ENCODE measurements around the gene RPL28.
A peak's percentile ranks its signal among the peaks of the same experiment; 100 is the strongest.
"Not testable (repeated sequence)": the region's sequence is repeated elsewhere in the genome, so short reads cannot be mapped to it uniquely, and the experiment has no call there.

RPL28 gene

GRCh38 chr19:55419624-55420236, 34.0 kb downstream of the RPL28 start (continued):
- no peak for TF ChIP-seq ZNF629 (tag by site-specific recombination; IDR thresholded peaks at IDR 0.05)
- TF ChIP-seq ZNF114 (tag by site-specific recombination; IDR thresholded peaks at IDR 0.05) = no peak
- no peak for TF ChIP-seq ZSCAN5A (tag by site-specific recombination; IDR thresholded peaks at IDR 0.05)
- no peak for TF ChIP-seq ZNF785 (tag by site-specific recombination; IDR thresholded peaks at IDR 0.05)
- TF ChIP-seq ZNF302 (tag by site-specific recombination; IDR thresholded peaks at IDR 0.05; ENCODE audit: low read depth) = no peak
- TF ChIP-seq ZNF366 (tag by site-specific recombination; conservative IDR thresholded peaks at IDR 0.05) = no peak
- TF ChIP-seq ZNF26 (tag by site-specific recombination; IDR thresholded peaks at IDR 0.05) = no peak
- TF ChIP-seq INSM2 (tag by site-specific recombination; IDR thresholded peaks at IDR 0.05) = no peak
- TF ChIP-seq ZBTB20 (tag by site-specific recombination; IDR thresholded peaks at IDR 0.05) = no peak
- no peak for TF ChIP-seq ZNF580 (tag by site-specific recombination; IDR thresholded peaks at IDR 0.05)
- TF ChIP-seq HOXC10 (CRISPR knock-in tag; IDR thresholded peaks at IDR 0.05) = no peak

- CTCF ChIA-PET = not testable (repeated sequence)
Observed at GRCh38 chr19:55421281-55421680, 35.5 kb downstream of the RPL28 start.

GRCh38 chr19:55423225-55424005, 37.7 kb downstream of the RPL28 start:
- Histone ChIP-seq H3K4me1 (ENCODE audit: control insufficient read depth, insufficient read depth, low read length) (no peaks in the 10 kb centered on the region), H3K36me3 (ENCODE audit: control insufficient read depth in 2 of 2, insufficient read depth in 1 of 2, low read length in 2 of 2) (no peaks in the 10 kb centered on the region), H3K4me3 (ENCODE audit: low read depth, low read length) (no peak overlapping the region), H3K9me3 (ENCODE audit: control insufficient read depth, insufficient read depth, low read depth, low read length) (no peaks in the 10 kb centered on the region), H3K27ac (ENCODE audit: extremely low read depth, low read depth, low read length) (no peak overlapping the region)
- POLR2A ChIA-PET = interaction anchor here (0.5 kb wide), 1 partner anchor 182 kb away, joined by 3 read pairs; no protein-coding TSS in a partner anchor
- CTCF ChIA-PET = interaction anchor here (0.7 to 1.6 kb wide), 3 partner anchors 121 to 282 kb away, joined by 4 to 8 read pairs (median 6); no protein-coding TSS in a partner anchor
- TF ChIP-seq KLF9 (tag by site-specific recombination; IDR thresholded peaks at IDR 0.05; ENCODE audit: low read depth) (no peak), ATF2 (tag by site-specific recombination; IDR thresholded peaks at IDR 0.05; ENCODE audit: low read depth) (peak; percentile 56; the same call in 1 of the 2 replicates), PATZ1 (tag by site-specific recombination; IDR thresholded peaks at IDR 0.05) (no peak)

More at GRCh38 chr19:55421281-55421680, 35.5 kb downstream of the RPL28 start:
- H3K4me3 ChIP-seq (ENCODE audit: low read depth, low read length); H3K9me3 ChIP-seq (ENCODE audit: control insufficient read depth, insufficient read depth, low read depth, low read length); H3K27ac ChIP-seq (ENCODE audit: extremely low read depth, low read depth, low read length); H3K4me1 ChIP-seq (ENCODE audit: control insufficient read depth, insufficient read depth, low read length); H3K36me3 ChIP-seq (ENCODE audit: control insufficient read depth in 2 of 2, insufficient read depth in 1 of 2, low read length in 2 of 2): not testable (repeated sequence)
- POLR2A ChIA-PET = interaction anchor here (1.5 kb wide), 1 partner anchor 13 kb away, joined by 7 read pairs; the partner anchor contains the start of gene UBE2S
